Measurements from ENCODE around the gene TMEM101.

GRCh38 chr17:44004077-44004760, 10.5 kb downstream of the TMEM101 start, which contains the start of gene NAGS:
- no peak for TF ChIP-seq CTCF (IDR thresholded peaks at IDR 0.05)
- no peak for TF ChIP-seq EP300 (IDR thresholded peaks at IDR 0.05; ENCODE audit: borderline replicate concordance in 1 of 2, low read depth in 1 of 2, low read length in 1 of 2)

Measured in SK-N-SH (cell line).